Stimulated activated CD8-positive, alpha-beta memory T cell treated with anti-CD3 and anti-CD28 coated beads, Interleukin-4, amount 100 ng/mL, for 24 hours (primary cell): ENCODE measurements around the gene NUTM1.

ENCODE experiments used
- DNase-seq: peaks from one replicate; pipeline ENCODE4 v3.0.0-alpha.2; 2020; ENCODE audit warnings: low read depth

The NUTM1 gene

GRCh38 chr15:34342737-34343575, at the start of gene NUTM1, which contains the start of gene NOP10:
Gene NUTM1, plus strand, starts transcription at chr15:34343315. Its CDS starts 382 bp downstream, at chr15:34343697.
Gene NOP10, minus strand, starts transcription at chr15:34343136. Its CDS starts 63 bp downstream, at chr15:34343073.
- DNase-seq = peak; percentile 93

GRCh38 chr15:34297059-34297458, 46.1 kb upstream of the NUTM1 start:
- DNase-seq = no peak

DNA sequence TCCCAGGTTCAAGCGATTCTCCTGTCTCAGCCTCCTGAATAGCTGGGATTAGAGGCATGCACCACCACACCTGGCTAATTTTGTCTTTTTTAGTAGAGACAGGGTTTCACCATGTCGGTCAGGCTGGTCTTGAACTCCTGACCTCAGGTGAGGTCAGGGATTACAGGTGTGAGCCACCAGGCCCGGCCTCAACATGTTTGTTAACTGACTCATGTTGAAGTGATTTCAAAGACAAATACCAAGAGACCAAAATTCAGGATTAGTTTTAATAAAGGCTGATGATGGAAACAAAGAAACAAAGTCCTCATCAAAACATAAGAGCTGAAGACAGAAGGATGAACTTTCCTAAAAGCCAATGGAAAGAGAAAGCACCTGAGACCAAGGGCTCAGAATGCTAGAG, 42.1 kb upstream of the NUTM1 start:
- DNase-seq = no peak

GRCh38 chr15:34304613-34305012, 38.5 kb upstream of the NUTM1 start:
- no peak for DNase-seq

DNA sequence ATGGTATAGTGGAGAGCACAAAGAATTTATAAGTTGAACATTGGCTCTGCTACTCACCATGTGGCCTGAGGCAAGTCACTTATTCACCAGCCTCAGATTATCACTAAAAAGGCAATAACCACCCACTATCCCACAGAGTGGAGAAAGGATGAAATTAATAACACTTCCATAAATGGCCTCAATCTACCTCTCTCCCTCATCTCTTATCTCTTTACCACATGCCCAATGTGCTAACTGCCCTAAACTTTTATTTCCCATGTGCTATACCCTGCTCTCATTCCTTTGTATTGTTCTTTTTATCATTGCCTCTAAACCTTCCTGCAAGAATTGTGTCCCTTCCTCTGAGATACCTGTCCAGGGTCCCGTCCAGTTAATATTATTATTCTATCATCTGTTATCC, 31.6 kb upstream of the NUTM1 start:
- no peak for DNase-seq

DNA sequence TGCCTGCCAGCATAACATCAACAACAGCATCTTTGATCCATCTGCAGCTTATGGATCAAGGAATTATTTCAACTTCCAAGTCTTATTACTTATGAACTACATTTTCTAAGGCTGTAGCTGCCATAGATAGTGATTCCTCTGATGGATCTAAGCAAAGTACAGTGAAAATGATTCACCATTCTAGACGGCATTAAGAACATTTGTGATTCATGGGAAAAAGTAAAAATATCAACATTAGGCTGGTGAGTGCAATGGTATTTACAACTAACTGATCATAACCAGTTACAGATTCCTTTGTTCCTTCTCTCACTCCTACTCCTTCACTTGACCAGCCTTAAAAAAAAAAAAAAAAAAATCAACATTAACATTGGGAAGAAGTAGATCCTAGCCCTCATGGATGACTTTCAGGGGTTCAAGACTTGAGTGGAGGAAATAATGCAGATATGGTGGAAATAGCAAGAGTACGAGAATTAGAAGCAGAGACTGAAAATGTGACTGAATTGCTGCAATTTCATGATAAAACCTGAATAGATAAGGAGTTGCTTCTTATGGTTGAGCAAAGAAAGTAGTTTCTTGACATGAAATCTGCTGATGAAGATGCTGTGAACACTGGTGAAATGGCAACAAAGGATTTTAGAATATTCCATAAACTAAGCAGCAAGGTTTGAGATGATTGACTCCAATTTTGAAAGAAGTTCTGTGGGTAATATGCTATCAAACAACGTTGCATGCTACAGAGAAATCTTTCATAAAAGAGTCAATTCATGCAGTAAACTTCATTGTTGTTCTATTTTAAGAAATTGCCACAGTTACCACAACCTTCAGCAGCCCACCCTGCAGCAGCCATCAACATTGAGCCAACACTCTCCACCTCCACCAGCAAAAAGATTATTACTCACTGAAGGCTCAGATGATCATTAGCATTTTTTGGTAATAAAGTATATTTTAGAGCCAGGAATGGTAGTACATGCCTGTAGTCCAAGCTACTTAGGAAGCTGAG, 28.3 kb upstream of the NUTM1 start:
- DNase-seq = no peak

DNA sequence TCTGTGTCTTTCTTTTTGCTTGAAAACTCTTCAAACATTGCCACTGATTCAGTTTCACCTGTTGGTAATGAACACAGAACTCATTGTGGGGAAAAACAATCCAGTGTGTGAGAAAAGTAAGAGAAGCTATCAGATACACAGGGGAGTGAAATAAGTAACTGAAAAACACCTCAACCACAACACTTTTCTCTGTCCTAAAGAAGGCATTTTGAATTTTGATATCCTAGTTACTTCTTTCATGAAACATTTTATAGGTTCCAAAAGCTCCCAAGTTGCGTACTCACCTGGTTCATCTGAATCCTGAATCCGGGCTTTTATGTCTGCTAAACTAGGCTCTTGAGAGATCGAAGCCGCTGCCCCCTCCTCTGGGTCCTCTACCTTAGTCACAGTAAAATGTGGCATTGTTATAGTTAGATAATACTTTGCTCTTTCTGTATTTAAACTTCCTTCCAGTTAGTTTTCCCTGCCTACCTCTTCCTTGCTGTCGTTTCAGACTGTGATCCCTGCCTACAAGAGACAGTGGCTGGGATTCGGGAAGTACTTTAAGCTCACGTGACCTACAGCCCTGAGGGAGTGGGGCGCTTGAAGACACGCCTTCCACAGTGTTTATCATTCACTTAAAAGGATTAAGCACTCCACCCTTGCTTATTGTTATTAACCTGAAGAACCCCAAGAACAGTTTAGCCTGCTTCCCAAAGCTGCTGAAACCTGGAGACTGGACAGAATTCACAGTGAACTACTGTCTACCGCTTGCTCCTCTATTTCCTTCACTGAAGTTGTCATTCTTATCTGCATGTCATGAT, 24.6 kb upstream of the NUTM1 start:
- DNase-seq = no peak

DNA sequence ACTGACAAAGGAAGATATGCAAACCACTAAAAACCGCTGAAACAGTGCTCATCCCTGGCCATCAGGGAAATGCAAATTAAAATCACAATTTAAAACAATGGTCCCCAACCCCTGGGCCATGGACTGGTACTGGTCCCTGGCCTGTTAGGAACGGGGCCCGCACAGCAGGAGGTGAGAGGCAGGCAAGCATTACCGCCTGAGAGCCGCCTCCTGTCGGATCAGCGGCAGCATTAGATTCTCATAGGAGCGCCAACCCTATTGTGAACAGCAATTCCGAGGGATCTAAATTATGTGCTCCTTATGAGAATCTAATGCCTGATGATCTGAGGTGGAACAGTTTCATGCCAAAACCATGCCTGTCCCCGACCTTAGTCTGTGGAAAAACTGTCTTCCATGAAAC, 19.9 kb upstream of the NUTM1 start:
- no peak for DNase-seq

- no peak for DNase-seq
Measured at GRCh38 chr15:34324933-34325332, 18.2 kb upstream of the NUTM1 start.

- no peak for DNase-seq
Measured at GRCh38 chr15:34325368-34325767, 17.7 kb upstream of the NUTM1 start.

- DNase-seq = no peak
Measured at GRCh38 chr15:34327906-34328305, 15.2 kb upstream of the NUTM1 start.

GRCh38 chr15:34329006-34329405, 14.1 kb upstream of the NUTM1 start:
- no peak for DNase-seq

DNA sequence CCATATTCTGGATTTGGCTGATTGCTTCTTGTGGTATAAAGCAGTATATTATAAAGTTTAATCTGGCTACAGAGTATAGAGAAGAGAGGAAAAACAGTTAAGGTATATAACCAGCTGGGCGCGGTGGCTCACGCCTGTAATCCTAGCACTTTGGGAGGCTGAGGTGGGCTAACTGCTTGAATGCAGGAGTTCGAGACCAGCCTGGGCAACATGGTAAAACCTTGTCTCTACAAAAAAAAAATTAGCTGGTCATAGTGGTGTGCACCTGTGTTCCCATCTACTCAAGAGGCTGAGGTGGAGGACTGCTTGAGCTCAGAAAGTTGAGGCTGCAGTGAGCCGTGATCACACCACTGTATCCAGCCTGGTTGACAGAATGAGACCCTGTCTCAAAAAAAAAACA, 12.8 kb upstream of the NUTM1 start:
- no peak for DNase-seq

GRCh38 chr15:34331809-34332208, 11.3 kb upstream of the NUTM1 start:
- no peak for DNase-seq

GRCh38 chr15:34332553-34333120, 10.5 kb upstream of the NUTM1 start:
- no peak for DNase-seq

DNA sequence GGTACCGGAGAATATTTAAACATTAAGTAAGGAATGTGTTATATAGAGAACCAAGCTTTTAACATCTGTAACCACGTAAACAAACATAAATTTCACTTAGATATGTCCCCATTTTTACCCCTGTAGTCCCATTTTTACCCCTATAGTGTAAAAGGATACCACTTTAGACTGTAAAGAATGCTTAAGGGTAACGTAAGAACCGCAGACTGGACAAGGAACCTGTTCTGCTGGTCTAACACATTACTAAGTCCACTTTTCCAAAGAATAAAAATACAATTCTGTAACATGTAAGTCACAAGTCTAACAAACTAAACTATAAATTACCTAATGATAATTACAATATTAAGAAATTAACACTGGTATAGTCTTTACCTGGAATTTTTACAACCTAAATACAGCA, 8.4 kb upstream of the NUTM1 start:
- DNase-seq = no peak

DNA sequence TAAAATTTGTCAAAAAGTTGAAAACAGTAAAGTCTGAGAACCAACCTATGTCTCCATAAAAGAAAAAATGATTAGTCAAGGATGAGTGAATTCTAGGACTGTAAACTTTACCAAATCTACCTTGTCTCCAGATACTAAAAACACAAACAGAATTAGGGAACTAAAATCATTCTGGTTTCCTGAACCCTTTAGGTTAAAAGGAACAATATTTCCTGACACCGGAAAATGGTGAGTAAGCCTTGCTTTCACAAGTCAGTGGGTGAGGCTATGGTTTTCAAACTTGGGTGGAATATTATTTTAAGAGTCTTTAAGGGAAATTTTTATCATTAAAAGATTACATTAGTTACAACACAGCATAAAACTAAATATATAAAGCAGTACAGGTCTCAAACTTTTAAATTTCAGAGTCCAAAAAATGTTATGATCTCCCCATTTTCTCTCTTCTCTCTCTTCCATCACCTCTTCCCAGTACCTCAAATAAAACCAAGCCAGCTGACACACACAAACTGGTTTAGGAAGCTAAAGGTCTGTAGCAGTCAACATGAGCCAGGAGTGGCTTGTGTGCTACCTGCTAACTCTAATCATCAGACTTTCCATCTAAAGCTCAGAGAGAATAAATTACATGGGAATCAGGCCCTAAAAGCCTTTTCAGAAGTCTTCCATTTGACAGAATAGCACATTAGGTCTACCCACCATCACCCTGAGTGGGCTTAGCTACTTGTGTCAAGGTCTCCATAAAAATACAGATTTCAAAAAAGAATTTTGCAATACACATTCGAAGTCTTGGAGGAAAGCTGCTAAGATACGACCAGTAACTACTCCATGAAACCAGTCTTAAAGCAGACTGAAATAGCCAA, 7.7 kb upstream of the NUTM1 start:
- no peak for DNase-seq

GRCh38 chr15:34336231-34336990, 6.7 kb upstream of the NUTM1 start:
- no peak for DNase-seq

GRCh38 chr15:34336991-34337556, 6.0 kb upstream of the NUTM1 start:
- DNase-seq = no peak
